HCT116 (cell line): ENCODE measurements around the gene RILPL1. TPM values are rescaled to one million over a fixed set of nuclear protein-coding genes. Genes with fewer than 3 reads are reported as not detected.

Source experiments
- ATAC-seq: fragments of 200-7000 bp; cut with Tn5 transposase; 2 replicates; pipeline ENCODE4 v1.9.1; 2020; ENCODE audit warnings: mild to moderate bottlenecking, moderate library complexity
- BruUV-seq: library from RNA; stranded (reverse); fragments of 400-500 nt; replicated peaks from 2 replicates; lab custom pipeline; 2021; lab: Mats Ljungman, UMichigan
- CTCF ChIA-PET: fragments of 300-600 bp; sonication (Branson Sonifier 250); formaldehyde crosslinking; loops from one replicate; lab custom pipeline; 2021; ENCODE audit warnings: antibody characterized with exemption; lab: Charles Lee
- POLR2A ChIA-PET: fragments of 300-600, 350-600 bp; sonication (Branson Sonifier 250); formaldehyde crosslinking; loops from one replicate; lab custom pipeline; 2021; ENCODE audit warnings: antibody characterized with exemption; lab: Charles Lee
- RAD21 ChIA-PET, 2 experiments: fragments of 300-600 bp; sonication (Branson Sonifier 250); formaldehyde crosslinking; loops; one replicate each; lab custom pipeline; 2023; ENCODE audit warnings: low total read pairs in 2 of 2; ENCODE audit not compliant: uncharacterized antibody in 2 of 2, unreplicated experiment in 2 of 2, low non-redundant PET in 1 of 2; lab: Charles Lee
- DNase-seq: peaks from one replicate; pipeline ENCODE4 v3.0.0-alpha.2; 2010; ENCODE audit warnings: low read depth, low spot score
- H2AFZ ChIP-seq: fragments of 200-600 bp; shearing (Covaris generic), sonication (generic); 2 replicates; pipeline ENCODE4 v1.6.1; 2017; ENCODE audit warnings: low read depth, mixed run types, mixed read lengths, antibody characterized with exemption, low read length; ENCODE audit not compliant: poor library complexity, severe bottlenecking
- H3K27ac ChIP-seq: 2 replicates; pipeline ENCODE4 v1.5.1; 2012; ENCODE audit warnings: low read depth, low read length
- H3K27me3 ChIP-seq: fragments of 200-600 bp; sonication (generic); 2 replicates; pipeline ENCODE4 v1.6.1; 2016; ENCODE audit warnings: mixed run types, low read length, mixed read lengths; ENCODE audit not compliant: insufficient read depth
- H3K36me3 ChIP-seq, 2 experiments: fragments of 200-500 bp in 1 of 2; fragments of 200-600 bp in 1 of 2; sonication (Bioruptor generic) in 1 of 2; sonication (generic) in 1 of 2; 2 replicates each; pipeline versions ENCODE4 v1.5.1 to v1.6.1; 2014 to 2016; ENCODE audit warnings: low read length in 2 of 2, inconsistent platforms in 1 of 2, mixed read lengths in 1 of 2, mixed run types in 1 of 2; ENCODE audit not compliant: insufficient read depth in 2 of 2, control insufficient read depth in 1 of 2
- H3K4me1 ChIP-seq, 2 experiments: fragments of 200-600 bp in 1 of 2; sonication (generic) in 1 of 2; 2 replicates each; pipeline versions ENCODE4 v1.5.1 to v1.6.1; 2012 to 2017; ENCODE audit warnings: low read length in 2 of 2, inconsistent platforms in 1 of 2, mild to moderate bottlenecking in 1 of 2, mixed read lengths in 1 of 2, mixed run types in 1 of 2, moderate library complexity in 1 of 2; ENCODE audit not compliant: insufficient read depth in 2 of 2, control insufficient read depth in 1 of 2
- H3K4me2 ChIP-seq: fragments of 200-600 bp; sonication (generic); 2 replicates; pipeline ENCODE4 v1.6.1; 2017; ENCODE audit warnings: mixed run types, low read length, mixed read lengths
- H3K4me3 ChIP-seq, 2 experiments: fragments of 200-600 bp in 1 of 2; sonication (generic) in 1 of 2; replicated peaks in 1 of 2; 2 replicates each; pipeline ENCODE4 v1.5.1; 2011 to 2016; ENCODE audit warnings: low read length in 2 of 2, control low read depth in 1 of 2, low read depth in 1 of 2, mild to moderate bottlenecking in 1 of 2, mixed read lengths in 1 of 2, mixed run types in 1 of 2
- H3K79me2 ChIP-seq: fragments of 200-600 bp; sonication (generic); 2 replicates; pipeline ENCODE4 v1.6.1; 2017; ENCODE audit warnings: mild to moderate bottlenecking, mixed run types, low read length, moderate library complexity, mixed read lengths; ENCODE audit not compliant: insufficient read depth
- H3K9ac ChIP-seq: fragments of 200-600 bp; sonication (generic); 2 replicates; pipeline ENCODE4 v1.6.1; 2016; ENCODE audit warnings: low read length, mixed read lengths
- H3K9me2 ChIP-seq: fragments of 200-600 bp; sonication (generic), shearing (Covaris generic); 2 replicates; pipeline ENCODE4 v1.6.1; 2017; ENCODE audit warnings: mixed run types, mild to moderate bottlenecking, moderate library complexity; ENCODE audit not compliant: insufficient read depth
- H3K9me3 ChIP-seq, 2 experiments: fragments of 200-500 bp in 1 of 2; fragments of 200-600 bp in 1 of 2; sonication (Bioruptor generic) in 1 of 2; sonication (generic) in 1 of 2; 2 replicates each; pipeline ENCODE4 v1.6.1; 2014 to 2017; ENCODE audit warnings: low read length in 2 of 2, mixed read lengths in 2 of 2, inconsistent platforms in 1 of 2, low read depth in 1 of 2, mild to moderate bottlenecking in 1 of 2, mixed run types in 1 of 2, moderate library complexity in 1 of 2; ENCODE audit not compliant: control insufficient read depth in 1 of 2, insufficient read depth in 1 of 2
- H4K20me1 ChIP-seq: fragments of 200-600 bp; sonication (generic), shearing (Covaris generic); 2 replicates; pipeline ENCODE4 v1.6.1; 2017; ENCODE audit warnings: mixed run types, mild to moderate bottlenecking, moderate library complexity; ENCODE audit not compliant: insufficient read depth
- EZH2phosphoT487 ChIP-seq: fragments of 200-600 bp; IDR thresholded peaks from 2 replicates; pipeline ENCODE4 v1.6.1; 2018; ENCODE audit warnings: antibody characterized with exemption, borderline replicate concordance
- POLR2AphosphoS5 ChIP-seq: IDR thresholded peaks from 2 replicates; pipeline ENCODE4 v1.6.1; 2011; ENCODE audit warnings: mild to moderate bottlenecking, low read depth, low read length, moderate library complexity
- SP1 ChIP-seq: IDR thresholded peaks from 2 replicates; pipeline ENCODE4 v1.6.1; 2012; ENCODE audit warnings: low read depth
- intact Hi-C: fragments of 100-400 bp; cut with micrococcal nuclease; formaldehyde crosslinking; loops from 2 replicates; pipeline ENCODE4 v1.10.0; 2022
- total RNA-seq: library from RNA; stranded (reverse); gene quantifications from one replicate; pipeline ENCODE4 v1.2.1, GENCODE V29; 2021; ENCODE audit not compliant: unreplicated experiment
- TF ChIP-seq, protein P1 (sequence below): IDR thresholded peaks from 2 replicates; pipeline ENCODE4 v1.6.1; 2012
- TF ChIP-seq, protein P2 (sequence below): IDR thresholded peaks from 2 replicates; pipeline ENCODE4 v1.6.1; 2012; ENCODE audit warnings: low read depth

The RILPL1 gene
- total RNA-seq, 1 experiment from 2014 or later: 11.8 TPM

DNA sequence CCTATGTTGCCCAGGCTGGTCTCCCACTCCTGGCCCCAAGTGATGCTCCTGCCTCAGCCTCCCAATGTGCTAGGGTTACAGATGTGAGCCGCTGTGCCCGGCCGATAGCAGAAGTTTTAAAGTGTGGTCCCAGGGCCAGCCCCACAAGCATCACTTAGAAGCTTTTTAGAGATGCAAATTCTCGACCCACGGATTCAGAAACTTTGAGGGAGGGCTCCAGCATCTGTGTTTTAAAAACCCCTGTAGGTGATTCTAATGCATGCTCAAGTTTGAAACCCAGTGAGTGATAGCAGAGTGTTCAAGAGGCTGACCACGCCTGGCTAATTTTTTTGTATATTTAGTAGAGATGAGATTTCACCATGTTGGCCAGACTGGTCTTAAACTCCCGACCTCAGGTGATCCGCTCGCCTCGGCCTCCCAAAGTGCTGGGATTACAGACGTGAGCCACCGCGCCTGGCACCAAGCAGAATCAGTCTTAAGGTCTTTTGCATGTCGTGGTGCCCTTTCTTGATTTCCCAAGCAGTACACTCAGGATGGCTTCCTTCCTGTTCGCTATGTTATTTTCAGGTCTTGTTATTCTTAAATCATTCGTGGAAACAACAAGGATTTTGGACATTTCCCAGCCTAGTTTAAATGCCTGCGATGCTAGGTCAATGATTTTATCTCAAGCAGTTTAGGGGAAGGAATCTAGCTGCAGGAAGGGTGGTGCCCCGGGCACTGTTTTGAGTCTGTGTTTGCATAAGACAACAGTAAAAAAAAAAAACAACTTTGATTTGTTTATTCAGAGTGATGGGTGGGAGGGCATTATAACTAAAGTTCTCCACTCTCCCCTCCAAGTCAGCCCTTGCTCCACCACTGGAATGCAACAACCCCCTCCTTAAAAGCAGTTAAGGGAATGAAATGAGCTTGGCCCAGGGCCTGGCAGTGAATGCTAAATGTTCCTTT lies 87.9 kb downstream of the RILPL1 start:
- Histone ChIP-seq H3K4me2 (no peak overlapping the region), H3K9me3 (no peaks in the 10 kb centered on the region), H2AFZ (no peak overlapping the region), H4K20me1 (no peaks in the 10 kb centered on the region), H3K9ac (no peak overlapping the region), H3K4me3 (no peak overlapping the region), H3K4me1 (peaks cover 0 to 4% of the 10 kb centered on the region in 2 experiments; a peak in 1 of 4 replicates), H3K27me3 (no peaks in the 10 kb centered on the region), H3K9me2 (no peaks in the 10 kb centered on the region), H3K79me2 (no peaks in the 10 kb centered on the region), H3K27ac (no peak overlapping the region), H3K36me3 (no peaks in the 10 kb centered on the region)
- intact Hi-C loops: no loop called here
- BruUV-seq: no TSS peak
- RAD21 ChIA-PET: no interaction called here
- TF ChIP-seq, protein P1, sequence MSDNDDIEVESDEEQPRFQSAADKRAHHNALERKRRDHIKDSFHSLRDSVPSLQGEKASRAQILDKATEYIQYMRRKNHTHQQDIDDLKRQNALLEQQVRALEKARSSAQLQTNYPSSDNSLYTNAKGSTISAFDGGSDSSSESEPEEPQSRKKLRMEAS: no peak
- TF ChIP-seq, protein P2, sequence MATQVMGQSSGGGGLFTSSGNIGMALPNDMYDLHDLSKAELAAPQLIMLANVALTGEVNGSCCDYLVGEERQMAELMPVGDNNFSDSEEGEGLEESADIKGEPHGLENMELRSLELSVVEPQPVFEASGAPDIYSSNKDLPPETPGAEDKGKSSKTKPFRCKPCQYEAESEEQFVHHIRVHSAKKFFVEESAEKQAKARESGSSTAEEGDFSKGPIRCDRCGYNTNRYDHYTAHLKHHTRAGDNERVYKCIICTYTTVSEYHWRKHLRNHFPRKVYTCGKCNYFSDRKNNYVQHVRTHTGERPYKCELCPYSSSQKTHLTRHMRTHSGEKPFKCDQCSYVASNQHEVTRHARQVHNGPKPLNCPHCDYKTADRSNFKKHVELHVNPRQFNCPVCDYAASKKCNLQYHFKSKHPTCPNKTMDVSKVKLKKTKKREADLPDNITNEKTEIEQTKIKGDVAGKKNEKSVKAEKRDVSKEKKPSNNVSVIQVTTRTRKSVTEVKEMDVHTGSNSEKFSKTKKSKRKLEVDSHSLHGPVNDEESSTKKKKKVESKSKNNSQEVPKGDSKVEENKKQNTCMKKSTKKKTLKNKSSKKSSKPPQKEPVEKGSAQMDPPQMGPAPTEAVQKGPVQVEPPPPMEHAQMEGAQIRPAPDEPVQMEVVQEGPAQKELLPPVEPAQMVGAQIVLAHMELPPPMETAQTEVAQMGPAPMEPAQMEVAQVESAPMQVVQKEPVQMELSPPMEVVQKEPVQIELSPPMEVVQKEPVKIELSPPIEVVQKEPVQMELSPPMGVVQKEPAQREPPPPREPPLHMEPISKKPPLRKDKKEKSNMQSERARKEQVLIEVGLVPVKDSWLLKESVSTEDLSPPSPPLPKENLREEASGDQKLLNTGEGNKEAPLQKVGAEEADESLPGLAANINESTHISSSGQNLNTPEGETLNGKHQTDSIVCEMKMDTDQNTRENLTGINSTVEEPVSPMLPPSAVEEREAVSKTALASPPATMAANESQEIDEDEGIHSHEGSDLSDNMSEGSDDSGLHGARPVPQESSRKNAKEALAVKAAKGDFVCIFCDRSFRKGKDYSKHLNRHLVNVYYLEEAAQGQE: no peak
- no peak for TF ChIP-seq POLR2AphosphoS5
- TF ChIP-seq SP1: no peak
- TF ChIP-seq EZH2phosphoT487: no peak
- DNase-seq (no peak), ATAC-seq (no peak)
- CTCF ChIA-PET: no interaction called here
- POLR2A ChIA-PET: interaction anchor here (0.7 kb wide), 1 partner anchor 25 kb away, joined by 3 read pairs; no protein-coding TSS in a partner anchor
